DND-41 (cell line): ENCODE data around the gene IFIT1B.

ENCODE experiments used
- EZH2 ChIP-seq: IDR thresholded peaks from 3 replicates; pipeline ENCODE4 v1.6.1; 2012; ENCODE audit warnings: borderline replicate concordance, low read depth, mild to moderate bottlenecking, moderate library complexity, low read length, inconsistent platforms; ENCODE audit not compliant: severe bottlenecking
- TF ChIP-seq, protein P1 (sequence below): IDR thresholded peaks from 2 replicates; pipeline ENCODE4 v1.5.1; 2012; ENCODE audit warnings: borderline replicate concordance, low read length, moderate library complexity, mild to moderate bottlenecking; ENCODE audit not compliant: poor library complexity, severe bottlenecking; ENCODE audit errors: extremely low read depth

DNA sequence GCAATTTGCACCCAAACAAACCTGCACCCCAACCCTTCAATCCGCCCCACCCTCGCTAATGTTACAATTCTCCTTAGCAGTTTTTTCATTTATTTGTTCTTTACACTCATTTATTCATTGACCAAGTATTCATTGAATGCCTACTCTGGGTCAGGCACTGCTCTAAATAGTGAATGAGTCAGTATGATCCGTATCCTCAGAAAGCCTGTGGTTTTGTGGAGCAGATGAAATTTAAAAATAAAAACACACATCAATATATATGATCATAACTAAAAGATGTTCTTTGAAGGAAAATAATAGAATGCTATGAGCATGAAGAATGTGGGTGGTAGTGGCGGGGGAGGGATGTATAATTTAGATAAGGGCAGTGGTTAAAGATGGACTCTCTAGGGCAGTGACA is 49.8 kb downstream of the IFIT1B start:
- TF ChIP-seq, protein P1, sequence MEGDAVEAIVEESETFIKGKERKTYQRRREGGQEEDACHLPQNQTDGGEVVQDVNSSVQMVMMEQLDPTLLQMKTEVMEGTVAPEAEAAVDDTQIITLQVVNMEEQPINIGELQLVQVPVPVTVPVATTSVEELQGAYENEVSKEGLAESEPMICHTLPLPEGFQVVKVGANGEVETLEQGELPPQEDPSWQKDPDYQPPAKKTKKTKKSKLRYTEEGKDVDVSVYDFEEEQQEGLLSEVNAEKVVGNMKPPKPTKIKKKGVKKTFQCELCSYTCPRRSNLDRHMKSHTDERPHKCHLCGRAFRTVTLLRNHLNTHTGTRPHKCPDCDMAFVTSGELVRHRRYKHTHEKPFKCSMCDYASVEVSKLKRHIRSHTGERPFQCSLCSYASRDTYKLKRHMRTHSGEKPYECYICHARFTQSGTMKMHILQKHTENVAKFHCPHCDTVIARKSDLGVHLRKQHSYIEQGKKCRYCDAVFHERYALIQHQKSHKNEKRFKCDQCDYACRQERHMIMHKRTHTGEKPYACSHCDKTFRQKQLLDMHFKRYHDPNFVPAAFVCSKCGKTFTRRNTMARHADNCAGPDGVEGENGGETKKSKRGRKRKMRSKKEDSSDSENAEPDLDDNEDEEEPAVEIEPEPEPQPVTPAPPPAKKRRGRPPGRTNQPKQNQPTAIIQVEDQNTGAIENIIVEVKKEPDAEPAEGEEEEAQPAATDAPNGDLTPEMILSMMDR, result no peak
- no peak for TF ChIP-seq EZH2
